IMR-90 (cell line): ENCODE data around the gene UNC93B1. TPM values are rescaled to one million over a fixed set of nuclear protein-coding genes. Genes with fewer than 3 reads are reported as not detected.

ENCODE experiments used
- ATAC-seq: fragments of 200-7000 bp; cut with Tn5 transposase; 2 replicates; pipeline ENCODE4 v1.9.1; 2020; ENCODE audit warnings: low read depth, mild to moderate bottlenecking, moderate library complexity
- BruUV-seq: library from RNA; stranded (reverse); fragments of 400-500 nt; replicated peaks from 2 replicates; lab custom pipeline; 2021; lab: Mats Ljungman, UMichigan
- CTCF ChIA-PET: fragments of 300-600 bp; formaldehyde crosslinking; extraction: SDS; loops from one replicate; lab custom pipeline; 2021; ENCODE audit warnings: antibody characterized with exemption; lab: Yijun Ruan, JAX
- POLR2A ChIA-PET: fragments of 300-600 bp; sonication (Branson Sonifier 250); formaldehyde crosslinking; loops from one replicate; lab custom pipeline; 2022; ENCODE audit warnings: antibody characterized with exemption; ENCODE audit not compliant: unreplicated experiment; lab: Charles Lee
- DNase-seq: peaks from one replicate; pipeline ENCODE4 v3.0.0; 2013
- H2AFZ ChIP-seq: replicated peaks from 2 replicates; pipeline ENCODE3; 2013; ENCODE audit warnings: low read length, mild to moderate bottlenecking; ENCODE audit not compliant: poor library complexity
- H2AK5ac ChIP-seq: 2 replicates; pipeline ENCODE4 v1.6.1; 2013; ENCODE audit warnings: low read depth, low read length, inconsistent platforms
- H2AK9ac ChIP-seq: replicated peaks from 2 replicates; pipeline ENCODE3; 2013; ENCODE audit warnings: mild to moderate bottlenecking, low read depth, low read length, moderate library complexity; ENCODE audit not compliant: poor library complexity
- H2BK120ac ChIP-seq: 2 replicates; pipeline ENCODE4 v1.6.1; 2013; ENCODE audit warnings: low read depth, low read length, inconsistent platforms
- H2BK15ac ChIP-seq: 3 replicates; pipeline ENCODE4 v1.6.1; 2013; ENCODE audit warnings: low read depth, low read length, inconsistent platforms
- H2BK20ac ChIP-seq: 2 replicates; pipeline ENCODE4 v1.6.1; 2013; ENCODE audit warnings: low read depth, mild to moderate bottlenecking, inconsistent platforms, low read length, moderate library complexity
- H2BK5ac ChIP-seq: 2 replicates; pipeline ENCODE4 v1.6.1; 2013; ENCODE audit warnings: mild to moderate bottlenecking, low read depth, low read length, inconsistent platforms; ENCODE audit not compliant: poor library complexity, severe bottlenecking
- H3K14ac ChIP-seq: replicated peaks from 2 replicates; pipeline ENCODE4 v1.6.1; 2013; ENCODE audit warnings: low read depth, low read length, inconsistent platforms
- H3K18ac ChIP-seq: 2 replicates; pipeline ENCODE4 v1.6.1; 2013; ENCODE audit warnings: low read depth, low read length, control low read depth
- H3K23ac ChIP-seq: 2 replicates; pipeline ENCODE4 v1.6.1; 2013; ENCODE audit warnings: low read depth, low read length, inconsistent platforms
- H3K27ac ChIP-seq: 2 replicates; pipeline ENCODE4 v1.5.1; 2013; ENCODE audit warnings: mild to moderate bottlenecking, control low read depth, low read length; ENCODE audit not compliant: insufficient read depth
- H3K27me3 ChIP-seq: 2 replicates; pipeline ENCODE4 v1.6.1; 2013; ENCODE audit warnings: low read length; ENCODE audit not compliant: control insufficient read depth, insufficient read depth
- H3K36me3 ChIP-seq: 2 replicates; pipeline ENCODE4 v1.6.1; 2013; ENCODE audit warnings: low read length, mixed read lengths; ENCODE audit not compliant: control insufficient read depth, insufficient read depth
- H3K4ac ChIP-seq: 2 replicates; pipeline ENCODE4 v1.6.1; 2013; ENCODE audit warnings: low read depth, low read length, inconsistent platforms
- H3K4me1 ChIP-seq: 2 replicates; pipeline ENCODE4 v1.6.1; 2013; ENCODE audit warnings: low read length, mixed read lengths; ENCODE audit not compliant: control insufficient read depth, insufficient read depth
- H3K4me2 ChIP-seq: 2 replicates; pipeline ENCODE4 v1.6.1; 2013; ENCODE audit warnings: low read depth, mild to moderate bottlenecking, control low read depth, low read length, moderate library complexity
- H3K4me3 ChIP-seq: 2 replicates; pipeline ENCODE4 v1.5.1; 2013; ENCODE audit warnings: low read depth, mild to moderate bottlenecking, control low read depth, low read length, moderate library complexity; ENCODE audit not compliant: insufficient read depth
- H3K56ac ChIP-seq: 2 replicates; pipeline ENCODE4 v1.6.1; 2013; ENCODE audit warnings: low read length, inconsistent platforms; ENCODE audit not compliant: insufficient read depth; ENCODE audit errors: extremely low read depth
- H3K79me1 ChIP-seq, 2 experiments: 2 replicates each; pipeline ENCODE4 v1.6.1; 2013; ENCODE audit warnings: low read length in 2 of 2, inconsistent platforms in 1 of 2, low read depth in 1 of 2
- H3K9ac ChIP-seq: 2 replicates; pipeline ENCODE4 v1.6.1; 2013; ENCODE audit warnings: low read depth, low read length, control low read depth
- H3K9me1 ChIP-seq: 2 replicates; pipeline ENCODE4 v1.6.1; 2013; ENCODE audit warnings: low read length, inconsistent platforms; ENCODE audit not compliant: insufficient read depth
- H3K9me3 ChIP-seq: 2 replicates; pipeline ENCODE4 v1.6.1; 2013; ENCODE audit warnings: low read length; ENCODE audit not compliant: control insufficient read depth, insufficient read depth
- H4K20me1 ChIP-seq: 2 replicates; pipeline ENCODE4 v1.6.1; 2013; ENCODE audit warnings: low read length, inconsistent platforms; ENCODE audit not compliant: insufficient read depth
- H4K5ac ChIP-seq: 2 replicates; pipeline ENCODE4 v1.6.1; 2013; ENCODE audit warnings: mild to moderate bottlenecking, low read depth, low read length, control low read depth
- H4K8ac ChIP-seq, 2 experiments: 2 replicates each; pipeline ENCODE4 v1.6.1; 2013; ENCODE audit warnings: low read depth in 2 of 2, low read length in 2 of 2, control low read depth in 1 of 2, inconsistent platforms in 1 of 2
- H4K91ac ChIP-seq: 2 replicates; pipeline ENCODE4 v1.6.1; 2013; ENCODE audit warnings: low read depth, low read length, inconsistent platforms; ENCODE audit not compliant: insufficient read depth
- BHLHE40 ChIP-seq: fragments of 150-350 bp; IDR thresholded peaks from 2 replicates; pipeline ENCODE4 v1.6.1; 2016; ENCODE audit warnings: mild to moderate bottlenecking, low read depth, low read length
- CEBPB ChIP-seq: IDR thresholded peaks from 2 replicates; pipeline ENCODE4 v1.6.1; 2012; ENCODE audit warnings: low read depth, low read length, improper control_type of control experiment
- CHD1 ChIP-seq: IDR thresholded peaks from 2 replicates; pipeline ENCODE4 v1.6.1; 2012; ENCODE audit warnings: low read depth, low read length, improper control_type of control experiment
- MAFK ChIP-seq: IDR thresholded peaks from 2 replicates; pipeline ENCODE4 v1.6.1; 2012; ENCODE audit warnings: low read depth, low read length, improper control_type of control experiment
- MAZ ChIP-seq: IDR thresholded peaks from 2 replicates; pipeline ENCODE4 v1.6.1; 2012; ENCODE audit warnings: low read depth, mild to moderate bottlenecking, low read length, improper control_type of control experiment, moderate library complexity, borderline replicate concordance
- MXI1 ChIP-seq: IDR thresholded peaks from 2 replicates; pipeline ENCODE4 v1.6.1; 2012; ENCODE audit warnings: low read depth, mild to moderate bottlenecking, low read length, moderate library complexity, borderline replicate concordance
- NFE2L2 ChIP-seq: fragments of 150-350 bp; IDR thresholded peaks from 2 replicates; pipeline ENCODE4 v1.6.1; 2016; ENCODE audit warnings: low read depth, mild to moderate bottlenecking, low read length
- RAD21 ChIP-seq: IDR thresholded peaks from 2 replicates; pipeline ENCODE4 v1.6.1; 2012; ENCODE audit warnings: low read length, improper control_type of control experiment
- RCOR1 ChIP-seq: IDR thresholded peaks from 2 replicates; pipeline ENCODE4 v1.6.1; 2012; ENCODE audit warnings: mild to moderate bottlenecking, low read length, improper control_type of control experiment; ENCODE audit not compliant: insufficient replicate concordance
- RFX5 ChIP-seq: IDR thresholded peaks from 2 replicates; pipeline ENCODE4 v1.8.0; 2012; ENCODE audit warnings: low read depth, mild to moderate bottlenecking, low read length, moderate library complexity
- WGBS, 2 experiments: methylation state at CpG; one replicate each; pipeline versions ENCODE4 v1.1.5 to v1.1.7; 2013; ENCODE audit warnings: missing lambda C conversion rate in 2 of 2; ENCODE audit not compliant: insufficient read length in 1 of 2; ENCODE audit errors: extremely low coverage in 2 of 2; 5-methylcytosine and 5-hydroxymethylcytosine counted together
- dilution Hi-C: fragments of 300-500 bp; cut with HindIII; formaldehyde crosslinking; loops from one replicate; pipeline ENCODE4 v1.14.3; 2018; ENCODE audit warnings: low sequenced_read_pairs; ENCODE audit not compliant: unreplicated experiment
- in situ Hi-C: fragments of 300-500 bp; cut with MboI; formaldehyde crosslinking; loops from 3 replicates; pipeline ENCODE4 v1.14.3; 2019; ENCODE audit warnings: low sequenced_read_pairs, inconsistent platforms, mixed read lengths
- intact Hi-C: fragments of 100-400 bp; cut with micrococcal nuclease; formaldehyde crosslinking; loops from 2 replicates; pipeline ENCODE4 v1.10.0; 2022
- polyA plus RNA-seq, 3 experiments: library from polyadenylated mRNA; depleted of rRNA; stranded (reverse); fragments of >200 nt; gene quantifications; 2 replicates each; pipeline ENCODE4 v1.2.3, GENCODE V29; 2012; ENCODE audit warnings: low replicate concordance in 1 of 3
- total RNA-seq: library from RNA; depleted of rRNA; stranded (reverse); fragments of >200 nt; gene quantifications from 2 replicates; pipeline ENCODE4 v1.2.3, GENCODE V29; 2012
- TF ChIP-seq, protein P1 (sequence below): fragments of 150-350 bp; IDR thresholded peaks from 2 replicates; pipeline ENCODE4 v1.6.1; 2017; ENCODE audit warnings: mild to moderate bottlenecking, antibody characterized with exemption, low read length, low read depth

Gene UNC93B1
- total and polyA plus RNA-seq, 2 of the 4 experiments (the other 2 are of a cell fraction), result 10.9 to 19.2 TPM

DNA sequence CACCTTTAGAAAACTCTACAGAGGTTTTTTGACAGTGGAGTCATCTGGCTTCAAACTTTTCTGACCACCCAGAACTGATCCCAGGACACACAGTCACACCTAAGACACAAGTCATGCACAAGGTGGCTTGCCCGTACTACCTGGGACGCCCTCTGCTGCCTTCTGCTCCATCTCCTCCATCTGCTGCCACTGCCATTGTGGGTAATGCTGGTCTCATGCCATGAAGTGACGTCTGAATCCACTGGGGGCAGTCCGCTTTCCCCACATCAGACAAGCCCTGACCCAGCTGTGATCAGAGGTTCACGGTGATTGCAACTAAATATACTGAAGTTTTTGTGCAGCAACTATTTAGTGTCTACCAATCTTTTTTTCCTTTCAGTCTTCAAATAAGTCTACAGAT is 21.1 kb upstream of the UNC93B1 start:
- no peak overlapping the region for H3K4me2 ChIP-seq
- H3K9ac ChIP-seq, result no peak overlapping the region
- no peaks in the 10 kb centered on the region for H3K27me3 ChIP-seq
- BruUV-seq, result no TSS peak
- 88% methylated on average over 3 of the region's 5 CpGs; no CpG with 5 or more reads in 1 of the 2 experiments for WGBS, 2 experiments
- H2BK15ac ChIP-seq, result no peak overlapping the region
- intact Hi-C loops (no loop called here), dilution Hi-C loops (no loop called here), in situ Hi-C loops (no loop called here)
- H2BK5ac ChIP-seq, result no peak overlapping the region
- no peaks in the 10 kb centered on the region for H4K20me1 ChIP-seq
- H3K79me1 ChIP-seq, result peaks cover 15 to 33% of the 10 kb centered on the region in 2 experiments; a peak in 3 of 4 replicates
- H3K4me1 ChIP-seq, result peaks cover 27% of the 10 kb centered on the region
- H3K27ac ChIP-seq, result no peak overlapping the region
- H3K56ac ChIP-seq, result no peak overlapping the region
- H3K23ac ChIP-seq, result no peak overlapping the region
- no peak overlapping the region for H4K5ac ChIP-seq
- no peaks in the 10 kb centered on the region for H3K9me3 ChIP-seq
- peaks cover 8% of the 10 kb centered on the region for H3K9me1 ChIP-seq
- H2BK120ac ChIP-seq, result no peak overlapping the region
- no peak overlapping the region for H3K4ac ChIP-seq
- DNase-seq (no peak), ATAC-seq (no peak)
- H2AK5ac ChIP-seq, result peak overlapping the region; percentile 35; the same call in 1 of the 2 replicates
- H4K8ac ChIP-seq, result no peak overlapping the region
- H3K36me3 ChIP-seq, result peaks cover 26% of the 10 kb centered on the region
- H3K14ac ChIP-seq, result no peak overlapping the region
- no peak overlapping the region for H2AK9ac ChIP-seq
- H3K18ac ChIP-seq, result no peak overlapping the region
- no peak overlapping the region for H3K4me3 ChIP-seq
- H4K91ac ChIP-seq, result no peak overlapping the region
- H2AFZ ChIP-seq, result no peak overlapping the region
- ChIA-PET POLR2A (interaction anchor here (1.1 kb wide), 1 partner anchor 10 kb away, joined by 3 read pairs; no protein-coding TSS in a partner anchor), CTCF (interaction anchor here (0.6 to 0.8 kb wide), 3 partner anchors 15 to 193 kb away, joined by 3 read pairs; partner anchors contain the start of gene ALDH3B1)
- H2BK20ac ChIP-seq, result no peak overlapping the region
- TF ChIP-seq BHLHE40, result no peak
- TF ChIP-seq RFX5, result no peak
- TF ChIP-seq RAD21, result no peak
- no peak for TF ChIP-seq MAZ
- TF ChIP-seq MAFK, result no peak
- no peak for TF ChIP-seq NFE2L2
- no peak for TF ChIP-seq MXI1
- no peak for TF ChIP-seq CHD1
- TF ChIP-seq, protein P1, sequence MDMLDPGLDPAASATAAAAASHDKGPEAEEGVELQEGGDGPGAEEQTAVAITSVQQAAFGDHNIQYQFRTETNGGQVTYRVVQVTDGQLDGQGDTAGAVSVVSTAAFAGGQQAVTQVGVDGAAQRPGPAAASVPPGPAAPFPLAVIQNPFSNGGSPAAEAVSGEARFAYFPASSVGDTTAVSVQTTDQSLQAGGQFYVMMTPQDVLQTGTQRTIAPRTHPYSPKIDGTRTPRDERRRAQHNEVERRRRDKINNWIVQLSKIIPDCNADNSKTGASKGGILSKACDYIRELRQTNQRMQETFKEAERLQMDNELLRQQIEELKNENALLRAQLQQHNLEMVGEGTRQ, result no peak
- no peak for TF ChIP-seq RCOR1
- no peak for TF ChIP-seq CEBPB
